GM12878 (cell line): Measurements from ENCODE around the gene ABCA2. TPM values are rescaled to one million over a fixed set of nuclear protein-coding genes. Genes with fewer than 3 reads are reported as not detected.

Source experiments
- ATAC-seq: fragments of 200-7000 bp; cut with Tn5 transposase; 3 replicates; pipeline ENCODE4 v1.9.1; 2020; ENCODE audit warnings: mild to moderate bottlenecking, moderate library complexity
- BruUV-seq: library from RNA; stranded (reverse); fragments of 400-500 nt; replicated peaks from 2 replicates; lab custom pipeline; 2021; lab: Mats Ljungman, UMichigan
- CTCF ChIA-PET: fragments of 300-600 bp; sonication (Branson Sonifier 250); formaldehyde crosslinking; extraction: SDS; loops from one replicate; lab custom pipeline; 2021; ENCODE audit warnings: inconsistent platforms; lab: Yijun Ruan, JAX
- POLR2A ChIA-PET: fragments of 350-600 bp; formaldehyde crosslinking; extraction: SDS; loops from one replicate; lab custom pipeline; 2021; ENCODE audit warnings: inconsistent platforms; lab: Charles Lee
- RAD21 ChIA-PET: fragments of 300-600 bp; sonication (Branson Sonifier 250); formaldehyde crosslinking; loops from one replicate; lab custom pipeline; 2023; ENCODE audit warnings: antibody characterized with exemption; ENCODE audit not compliant: unreplicated experiment; lab: Charles Lee
- SMC1A ChIA-PET: fragments of 300-600 bp; sonication (Branson Sonifier 250); formaldehyde crosslinking; loops from one replicate; lab custom pipeline; 2023; ENCODE audit not compliant: unreplicated experiment, uncharacterized antibody; lab: Charles Lee
- DNase-seq: peaks from one replicate; pipeline ENCODE4 v3.0.0-alpha.2; 2011; ENCODE audit warnings: low read depth, low spot score
- FAIRE-seq: peaks from 3 replicates; lab custom pipeline; 2011; peaks lifted over from hg19 to GRCh38; lab: Jason Lieb, UNC
- H2AFZ ChIP-seq: 2 replicates; pipeline ENCODE4 v1.6.0; 2011; ENCODE audit warnings: low read depth, low read length, control low read depth; ENCODE audit not compliant: control insufficient read depth
- H3K27ac ChIP-seq: 2 replicates; pipeline ENCODE4 v1.5.1; 2011; ENCODE audit warnings: control low read depth; ENCODE audit not compliant: control insufficient read depth, insufficient read depth
- H3K27me3 ChIP-seq, 2 experiments: replicated peaks in 1 of 2; 2 replicates each; pipeline versions ENCODE4 v1.6.0 to v1.6.1; 2011; ENCODE audit warnings: low read length in 1 of 2; ENCODE audit not compliant: control insufficient read depth in 2 of 2, insufficient read depth in 2 of 2
- H3K36me3 ChIP-seq, 2 experiments: 2 replicates each; pipeline ENCODE4 v1.5.1; 2011; ENCODE audit warnings: low read length in 1 of 2; ENCODE audit not compliant: control insufficient read depth in 2 of 2, insufficient read depth in 2 of 2
- H3K4me1 ChIP-seq: 2 replicates; pipeline ENCODE4 v1.6.1; 2011; ENCODE audit warnings: mild to moderate bottlenecking, low read length, moderate library complexity, mixed read lengths; ENCODE audit not compliant: control insufficient read depth, insufficient read depth
- H3K4me2 ChIP-seq: 2 replicates; pipeline ENCODE4 v1.6.0; 2011; ENCODE audit warnings: control low read depth; ENCODE audit not compliant: control insufficient read depth, insufficient read depth
- H3K4me3 ChIP-seq: fragments of 200-600 bp; sonication (generic); 2 replicates; pipeline ENCODE4 v1.5.1; 2016
- H3K79me2 ChIP-seq: 2 replicates; pipeline ENCODE4 v1.6.0; 2011; ENCODE audit warnings: low read length; ENCODE audit not compliant: control insufficient read depth, insufficient read depth
- H3K9ac ChIP-seq: 2 replicates; pipeline ENCODE4 v1.8.0; 2011; ENCODE audit warnings: low read length, control low read depth, mixed read lengths; ENCODE audit not compliant: control insufficient read depth, insufficient read depth
- H3K9me3 ChIP-seq: replicated peaks from 3 replicates; pipeline ENCODE4 v1.5.1; 2011; ENCODE audit warnings: mild to moderate bottlenecking, low read length; ENCODE audit not compliant: control insufficient read depth, insufficient read depth
- H4K20me1 ChIP-seq: 2 replicates; pipeline ENCODE4 v1.6.0; 2011; ENCODE audit not compliant: control insufficient read depth, insufficient read depth
- BHLHE40 ChIP-seq, 2 experiments: fragments of 450-650 bp in 1 of 2; IDR thresholded peaks; 2 replicates each; pipeline ENCODE4 v1.6.1; 2011 to 2017; ENCODE audit warnings: low read depth in 2 of 2, borderline replicate concordance in 1 of 2, improper control_type of control experiment in 1 of 2, low read length in 1 of 2, mild to moderate bottlenecking in 1 of 2
- CHD4 ChIP-seq: fragments of 200-600 bp; sonication (generic); IDR thresholded peaks from 2 replicates; pipeline ENCODE4 v1.6.1; 2016; ENCODE audit warnings: mild to moderate bottlenecking
- HCFC1 ChIP-seq: fragments of 150-350 bp; IDR thresholded peaks from 2 replicates; pipeline ENCODE4 v1.6.1; 2014; ENCODE audit warnings: low read length
- MXI1 ChIP-seq: fragments of 150-350 bp; IDR thresholded peaks from 2 replicates; pipeline ENCODE4 v1.6.1; 2011; ENCODE audit warnings: low read depth, mild to moderate bottlenecking, inconsistent platforms, low read length, improper control_type of control experiment
- NBN ChIP-seq: fragments of 450-650 bp; IDR thresholded peaks from 2 replicates; pipeline ENCODE4 v1.6.1; 2016
- NFYB ChIP-seq: IDR thresholded peaks from 2 replicates; pipeline ENCODE4 v1.6.1; 2011; ENCODE audit warnings: low read depth, mild to moderate bottlenecking, low read length, improper control_type of control experiment, moderate library complexity; ENCODE audit not compliant: insufficient read depth
- SMAD5 ChIP-seq: IDR thresholded peaks from 2 replicates; pipeline ENCODE4 v1.6.1; 2016; ENCODE audit warnings: antibody characterized with exemption, low read depth
- SMARCA5 ChIP-seq: fragments of 450-650 bp; IDR thresholded peaks from 2 replicates; pipeline ENCODE4 v1.6.1; 2017; ENCODE audit warnings: mild to moderate bottlenecking
- SMC3 ChIP-seq: IDR thresholded peaks from 2 replicates; pipeline ENCODE4 v1.6.1; 2011; ENCODE audit warnings: low read length, improper control_type of control experiment, borderline replicate concordance
- SREBF2 ChIP-seq: IDR thresholded peaks from 2 replicates; pipeline ENCODE4 v1.6.1; 2012; ENCODE audit warnings: mild to moderate bottlenecking, low read length
- WGBS: methylation state at CpG from one replicate; pipeline ENCODE4 v1.1.6; 2016; ENCODE audit warnings: low lambda C conversion rate; ENCODE audit not compliant: insufficient replicate concordance, insufficient coverage; ENCODE audit errors: missing lambda C conversion rate; 5-methylcytosine and 5-hydroxymethylcytosine counted together
- in situ Hi-C: fragments of 300-500 bp; cut with MboI; formaldehyde crosslinking; loops from 9 replicates; pipeline ENCODE4 v1.14.3; 2018; ENCODE audit warnings: mixed read lengths
- intact Hi-C: fragments of 100-400 bp; cut with micrococcal nuclease; formaldehyde crosslinking; loops from one replicate; pipeline ENCODE4 v1.14.2; 2022; ENCODE audit not compliant: unreplicated experiment
- polyA plus RNA-seq, 11 experiments: library from polyadenylated mRNA; depleted of rRNA in 4 of 11; unstranded in 6 of 11; stranded (reverse) in 5 of 11; fragments of >200 nt; fragmentation: Nextera tagmentation in 4 of 11; fragmentation: Illumina TruSeq in 1 of 11; extraction: Ambion mirVana in 4 of 11; extraction: Trizol in 1 of 11; gene quantifications; 1 replicate in 1 of 11; 2 replicates in 10 of 11; pipeline versions ENCODE4 v1.2.1 to v1.2.3, GENCODE V29; 2011 to 2016; ENCODE audit warnings: inconsistent platforms in 2 of 11, missing spikeins in 2 of 11, low read depth in 1 of 11
- total RNA-seq, 4 experiments: library from RNA; depleted of rRNA in 3 of 4; stranded (reverse); fragments of >200 nt in 3 of 4; fragmentation: Illumina TruSeq in 1 of 4; extraction: Trizol in 1 of 4; gene quantifications; 2 replicates each; pipeline versions ENCODE4 v1.2.1 to v1.2.3, GENCODE V29; 2013 to 2021
- TF ChIP-seq, protein P1 (sequence below): fragments of 450-650 bp; IDR thresholded peaks from 2 replicates; pipeline ENCODE4 v1.6.1; 2016; ENCODE audit warnings: mild to moderate bottlenecking
- TF ChIP-seq, protein P2 (sequence below): fragments of 450-650 bp; IDR thresholded peaks from 2 replicates; pipeline ENCODE4 v1.6.1; 2017; ENCODE audit warnings: mild to moderate bottlenecking, moderate library complexity
- TF ChIP-seq, protein P3 (sequence below): fragments of 450-650 bp; formaldehyde crosslinking; IDR thresholded peaks from 2 replicates; pipeline ENCODE4 v1.4.0; 2022; ENCODE audit warnings: mild to moderate bottlenecking, moderate library complexity
- TF ChIP-seq, protein P4 (sequence below): IDR thresholded peaks from 2 replicates; pipeline ENCODE4 v1.6.1; 2012; ENCODE audit warnings: low read depth, low read length, improper control_type of control experiment

The ABCA2 gene
- total and polyA plus RNA-seq, 10 of the 15 experiments (the other 5 are each of a cell fraction or from before 2014, with no cell fraction given) = 0.13 to 2.6 (median 0.71) TPM; not detected in 2

DNA sequence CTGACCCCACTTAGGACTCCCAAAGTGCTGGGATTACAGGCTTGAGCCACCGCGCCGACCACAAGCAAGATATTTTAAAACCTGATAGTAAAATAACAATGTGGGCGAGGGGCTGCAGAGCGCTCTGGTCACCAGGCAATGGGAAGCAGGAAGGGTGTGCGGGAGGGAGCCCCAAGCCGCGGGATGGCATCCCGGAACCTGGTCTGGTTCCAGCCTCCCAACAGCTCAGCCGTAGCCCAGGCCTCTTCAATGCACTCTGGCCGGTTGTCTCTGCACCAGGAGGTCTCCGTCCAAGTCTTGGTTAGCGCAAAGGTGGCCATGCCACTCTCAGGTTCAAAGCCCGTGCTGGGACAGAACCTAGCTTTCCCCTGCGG is 48.6 kb upstream of the ABCA2 start:
- no peak for ATAC-seq
- H3K27me3 ChIP-seq = no peaks in the 10 kb centered on the region
- H3K9me3 ChIP-seq = no peaks in the 10 kb centered on the region
- H2AFZ ChIP-seq = peak overlapping the region; percentile 79
- peak overlapping the region; percentile 38 for H3K9ac ChIP-seq
- peaks cover 18% of the 10 kb centered on the region for H3K4me1 ChIP-seq
- H3K27ac ChIP-seq = peak overlapping the region; percentile 57
- H3K4me3 ChIP-seq = peak overlapping the region; percentile 80
- SMC1A ChIA-PET = interaction anchor here (0.8 to 2.1 kb wide), 3 partner anchors 9 to 39 kb away, joined by 3 to 11 read pairs (median 4); partner anchors contain the start of gene MAN1B1
- in situ Hi-C loops = no loop called here
- BruUV-seq = no TSS peak
- DNase-seq = no peak
- POLR2A ChIA-PET = interaction anchor here (0.6 to 1.8 kb wide), 5 partner anchors 8 to 164 kb away, joined by 3 to 11 read pairs (median 6); partner anchors contain the start of genes MAN1B1 and TUBB4B
- intact Hi-C loops = no loop called here
- RAD21 ChIA-PET = interaction anchor here (0.5 to 1.6 kb wide), 6 partner anchors 9 to 148 kb away, joined by 3 to 9 read pairs (median 4); partner anchors contain the start of gene MAN1B1
- H3K4me2 ChIP-seq = peak overlapping the region; percentile 67
- no peak for FAIRE-seq
- peaks cover 8% of the 10 kb centered on the region for H3K79me2 ChIP-seq
- H4K20me1 ChIP-seq = no peaks in the 10 kb centered on the region; the same call in 1 of the 2 replicates
- CTCF ChIA-PET = interaction anchor here (1.1 to 1.7 kb wide), 6 partner anchors 9 to 234 kb away, joined by 3 to 11 read pairs (median 4); partner anchors contain the start of genes AJM1 and MAN1B1
- WGBS = 76% methylated on average over 15 of the region's 15 CpGs
- peaks cover 0 to 5% of the 10 kb centered on the region in 2 experiments; a peak in 2 of 4 replicates for H3K36me3 ChIP-seq
- TF ChIP-seq, protein P1, sequence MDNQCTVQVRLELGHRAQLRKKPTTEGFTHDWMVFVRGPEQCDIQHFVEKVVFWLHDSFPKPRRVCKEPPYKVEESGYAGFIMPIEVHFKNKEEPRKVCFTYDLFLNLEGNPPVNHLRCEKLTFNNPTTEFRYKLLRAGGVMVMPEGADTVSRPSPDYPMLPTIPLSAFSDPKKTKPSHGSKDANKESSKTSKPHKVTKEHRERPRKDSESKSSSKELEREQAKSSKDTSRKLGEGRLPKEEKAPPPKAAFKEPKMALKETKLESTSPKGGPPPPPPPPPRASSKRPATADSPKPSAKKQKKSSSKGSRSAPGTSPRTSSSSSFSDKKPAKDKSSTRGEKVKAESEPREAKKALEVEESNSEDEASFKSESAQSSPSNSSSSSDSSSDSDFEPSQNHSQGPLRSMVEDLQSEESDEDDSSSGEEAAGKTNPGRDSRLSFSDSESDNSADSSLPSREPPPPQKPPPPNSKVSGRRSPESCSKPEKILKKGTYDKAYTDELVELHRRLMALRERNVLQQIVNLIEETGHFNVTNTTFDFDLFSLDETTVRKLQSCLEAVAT = 0 out of 2 replicates have a peak, but pooled peaks have one; percentile 36
- TF ChIP-seq, protein P2, sequence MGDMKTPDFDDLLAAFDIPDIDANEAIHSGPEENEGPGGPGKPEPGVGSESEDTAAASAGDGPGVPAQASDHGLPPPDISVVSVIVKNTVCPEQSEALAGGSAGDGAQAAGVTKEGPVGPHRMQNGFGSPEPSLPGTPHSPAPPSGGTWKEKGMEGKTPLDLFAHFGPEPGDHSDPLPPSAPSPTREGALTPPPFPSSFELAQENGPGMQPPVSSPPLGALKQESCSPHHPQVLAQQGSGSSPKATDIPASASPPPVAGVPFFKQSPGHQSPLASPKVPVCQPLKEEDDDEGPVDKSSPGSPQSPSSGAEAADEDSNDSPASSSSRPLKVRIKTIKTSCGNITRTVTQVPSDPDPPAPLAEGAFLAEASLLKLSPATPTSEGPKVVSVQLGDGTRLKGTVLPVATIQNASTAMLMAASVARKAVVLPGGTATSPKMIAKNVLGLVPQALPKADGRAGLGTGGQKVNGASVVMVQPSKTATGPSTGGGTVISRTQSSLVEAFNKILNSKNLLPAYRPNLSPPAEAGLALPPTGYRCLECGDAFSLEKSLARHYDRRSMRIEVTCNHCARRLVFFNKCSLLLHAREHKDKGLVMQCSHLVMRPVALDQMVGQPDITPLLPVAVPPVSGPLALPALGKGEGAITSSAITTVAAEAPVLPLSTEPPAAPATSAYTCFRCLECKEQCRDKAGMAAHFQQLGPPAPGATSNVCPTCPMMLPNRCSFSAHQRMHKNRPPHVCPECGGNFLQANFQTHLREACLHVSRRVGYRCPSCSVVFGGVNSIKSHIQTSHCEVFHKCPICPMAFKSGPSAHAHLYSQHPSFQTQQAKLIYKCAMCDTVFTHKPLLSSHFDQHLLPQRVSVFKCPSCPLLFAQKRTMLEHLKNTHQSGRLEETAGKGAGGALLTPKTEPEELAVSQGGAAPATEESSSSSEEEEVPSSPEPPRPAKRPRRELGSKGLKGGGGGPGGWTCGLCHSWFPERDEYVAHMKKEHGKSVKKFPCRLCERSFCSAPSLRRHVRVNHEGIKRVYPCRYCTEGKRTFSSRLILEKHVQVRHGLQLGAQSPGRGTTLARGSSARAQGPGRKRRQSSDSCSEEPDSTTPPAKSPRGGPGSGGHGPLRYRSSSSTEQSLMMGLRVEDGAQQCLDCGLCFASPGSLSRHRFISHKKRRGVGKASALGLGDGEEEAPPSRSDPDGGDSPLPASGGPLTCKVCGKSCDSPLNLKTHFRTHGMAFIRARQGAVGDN = 0 out of 2 replicates have a peak, but pooled peaks have one; percentile 41
- TF ChIP-seq SMARCA5 (0 out of 2 replicates have a peak, but pooled peaks have one; percentile 26), NBN (no peak), MXI1 (no peak), SMAD5 (no peak), SREBF2 (no peak), BHLHE40 (IDR thresholded peaks at IDR 0.05; ENCODE audit: borderline replicate concordance in 1 of 2, low read depth in 2 of 2, low read length in 1 of 2) (peak in 1 of 2 experiments; percentile 50; a peak in 1 of 4 replicates), SMC3 (no peak), NFYB (no peak), CHD4 (no peak), HCFC1 (no peak)
- TF ChIP-seq, protein P3, sequence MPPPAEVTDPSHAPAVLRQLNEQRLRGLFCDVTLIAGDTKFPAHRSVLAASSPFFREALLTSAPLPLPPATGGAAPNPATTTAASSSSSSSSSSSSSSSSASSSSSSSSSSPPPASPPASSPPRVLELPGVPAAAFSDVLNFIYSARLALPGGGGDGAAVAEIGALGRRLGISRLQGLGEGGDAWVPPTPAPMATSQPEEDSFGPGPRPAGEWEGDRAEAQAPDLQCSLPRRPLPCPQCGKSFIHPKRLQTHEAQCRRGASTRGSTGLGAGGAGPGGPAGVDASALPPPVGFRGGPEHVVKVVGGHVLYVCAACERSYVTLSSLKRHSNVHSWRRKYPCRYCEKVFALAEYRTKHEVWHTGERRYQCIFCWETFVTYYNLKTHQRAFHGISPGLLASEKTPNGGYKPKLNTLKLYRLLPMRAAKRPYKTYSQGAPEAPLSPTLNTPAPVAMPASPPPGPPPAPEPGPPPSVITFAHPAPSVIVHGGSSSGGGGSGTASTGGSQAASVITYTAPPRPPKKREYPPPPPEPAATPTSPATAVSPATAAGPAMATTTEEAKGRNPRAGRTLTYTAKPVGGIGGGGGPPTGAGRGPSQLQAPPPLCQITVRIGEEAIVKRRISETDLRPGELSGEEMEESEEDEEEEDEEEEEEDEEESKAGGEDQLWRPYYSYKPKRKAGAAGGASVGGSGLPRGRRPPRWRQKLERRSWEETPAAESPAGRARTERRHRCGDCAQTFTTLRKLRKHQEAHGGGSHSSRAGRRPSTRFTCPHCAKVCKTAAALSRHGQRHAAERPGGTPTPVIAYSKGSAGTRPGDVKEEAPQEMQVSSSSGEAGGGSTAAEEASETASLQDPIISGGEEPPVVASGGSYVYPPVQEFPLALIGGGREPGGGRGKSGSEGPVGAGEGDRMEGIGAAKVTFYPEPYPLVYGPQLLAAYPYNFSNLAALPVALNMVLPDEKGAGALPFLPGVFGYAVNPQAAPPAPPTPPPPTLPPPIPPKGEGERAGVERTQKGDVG (CRISPR knock-in tag) = no peak
- TF ChIP-seq, protein P4, sequence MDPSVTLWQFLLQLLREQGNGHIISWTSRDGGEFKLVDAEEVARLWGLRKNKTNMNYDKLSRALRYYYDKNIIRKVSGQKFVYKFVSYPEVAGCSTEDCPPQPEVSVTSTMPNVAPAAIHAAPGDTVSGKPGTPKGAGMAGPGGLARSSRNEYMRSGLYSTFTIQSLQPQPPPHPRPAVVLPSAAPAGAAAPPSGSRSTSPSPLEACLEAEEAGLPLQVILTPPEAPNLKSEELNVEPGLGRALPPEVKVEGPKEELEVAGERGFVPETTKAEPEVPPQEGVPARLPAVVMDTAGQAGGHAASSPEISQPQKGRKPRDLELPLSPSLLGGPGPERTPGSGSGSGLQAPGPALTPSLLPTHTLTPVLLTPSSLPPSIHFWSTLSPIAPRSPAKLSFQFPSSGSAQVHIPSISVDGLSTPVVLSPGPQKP = no peak
